GM12878 (cell line): ENCODE data around the gene ACSL3. TPM values are rescaled to one million over a fixed set of nuclear protein-coding genes. Genes with fewer than 3 reads are reported as not detected.
A peak's percentile ranks its signal among the peaks of the same experiment; 100 is the strongest.

Experiments
- ATAC-seq: fragments of 200-7000 bp; cut with Tn5 transposase; 3 replicates; pipeline ENCODE4 v1.9.1; 2020; ENCODE audit warnings: mild to moderate bottlenecking, moderate library complexity
- BruUV-seq: library from RNA; stranded (reverse); fragments of 400-500 nt; replicated peaks from 2 replicates; lab custom pipeline; 2021; lab: Mats Ljungman, UMichigan
- CTCF ChIA-PET: fragments of 300-600 bp; sonication (Branson Sonifier 250); formaldehyde crosslinking; extraction: SDS; loops from one replicate; lab custom pipeline; 2021; ENCODE audit warnings: inconsistent platforms; lab: Yijun Ruan, JAX
- POLR2A ChIA-PET: fragments of 350-600 bp; formaldehyde crosslinking; extraction: SDS; loops from one replicate; lab custom pipeline; 2021; ENCODE audit warnings: inconsistent platforms; lab: Charles Lee
- RAD21 ChIA-PET: fragments of 300-600 bp; sonication (Branson Sonifier 250); formaldehyde crosslinking; loops from one replicate; lab custom pipeline; 2023; ENCODE audit warnings: antibody characterized with exemption; ENCODE audit not compliant: unreplicated experiment; lab: Charles Lee
- SMC1A ChIA-PET: fragments of 300-600 bp; sonication (Branson Sonifier 250); formaldehyde crosslinking; loops from one replicate; lab custom pipeline; 2023; ENCODE audit not compliant: unreplicated experiment, uncharacterized antibody; lab: Charles Lee
- DNase-seq: peaks from one replicate; pipeline ENCODE4 v3.0.0-alpha.2; 2011; ENCODE audit warnings: low read depth, low spot score
- FAIRE-seq: peaks from 3 replicates; lab custom pipeline; 2011; peaks lifted over from hg19 to GRCh38; lab: Jason Lieb, UNC
- H2AFZ ChIP-seq: 2 replicates; pipeline ENCODE4 v1.6.0; 2011; ENCODE audit warnings: low read depth, low read length, control low read depth; ENCODE audit not compliant: control insufficient read depth
- H3K27ac ChIP-seq: 2 replicates; pipeline ENCODE4 v1.5.1; 2011; ENCODE audit warnings: control low read depth; ENCODE audit not compliant: control insufficient read depth, insufficient read depth
- H3K27me3 ChIP-seq, 2 experiments: replicated peaks in 1 of 2; 2 replicates each; pipeline versions ENCODE4 v1.6.0 to v1.6.1; 2011; ENCODE audit warnings: low read length in 1 of 2; ENCODE audit not compliant: control insufficient read depth in 2 of 2, insufficient read depth in 2 of 2
- H3K36me3 ChIP-seq, 2 experiments: 2 replicates each; pipeline ENCODE4 v1.5.1; 2011; ENCODE audit warnings: low read length in 1 of 2; ENCODE audit not compliant: control insufficient read depth in 2 of 2, insufficient read depth in 2 of 2
- H3K4me1 ChIP-seq: 2 replicates; pipeline ENCODE4 v1.6.1; 2011; ENCODE audit warnings: mild to moderate bottlenecking, low read length, moderate library complexity, mixed read lengths; ENCODE audit not compliant: control insufficient read depth, insufficient read depth
- H3K4me2 ChIP-seq: 2 replicates; pipeline ENCODE4 v1.6.0; 2011; ENCODE audit warnings: control low read depth; ENCODE audit not compliant: control insufficient read depth, insufficient read depth
- H3K4me3 ChIP-seq: fragments of 200-600 bp; sonication (generic); 2 replicates; pipeline ENCODE4 v1.5.1; 2016
- H3K79me2 ChIP-seq: 2 replicates; pipeline ENCODE4 v1.6.0; 2011; ENCODE audit warnings: low read length; ENCODE audit not compliant: control insufficient read depth, insufficient read depth
- H3K9ac ChIP-seq: 2 replicates; pipeline ENCODE4 v1.8.0; 2011; ENCODE audit warnings: low read length, control low read depth, mixed read lengths; ENCODE audit not compliant: control insufficient read depth, insufficient read depth
- H3K9me3 ChIP-seq: replicated peaks from 3 replicates; pipeline ENCODE4 v1.5.1; 2011; ENCODE audit warnings: mild to moderate bottlenecking, low read length; ENCODE audit not compliant: control insufficient read depth, insufficient read depth
- H4K20me1 ChIP-seq: 2 replicates; pipeline ENCODE4 v1.6.0; 2011; ENCODE audit not compliant: control insufficient read depth, insufficient read depth
- BACH1 ChIP-seq: fragments of 450-650 bp; IDR thresholded peaks from 2 replicates; pipeline ENCODE4 v1.6.1; 2017; ENCODE audit warnings: mild to moderate bottlenecking, borderline replicate concordance
- CHD2 ChIP-seq: IDR thresholded peaks from 2 replicates; pipeline ENCODE4 v1.6.1; 2011; ENCODE audit warnings: low read depth, low read length, improper control_type of control experiment, borderline replicate concordance
- CREB1 ChIP-seq: IDR thresholded peaks from 2 replicates; pipeline ENCODE4 v1.6.1; 2012; ENCODE audit warnings: low read depth, mild to moderate bottlenecking, inconsistent platforms
- CREM ChIP-seq: IDR thresholded peaks from 2 replicates; pipeline ENCODE4 v1.6.1; 2014; ENCODE audit warnings: antibody characterized with exemption, low read depth
- DPF2 ChIP-seq: fragments of 450-650 bp; IDR thresholded peaks from 2 replicates; pipeline ENCODE4 v1.6.1; 2017; ENCODE audit warnings: mild to moderate bottlenecking
- EZH2 ChIP-seq: IDR thresholded peaks from 2 replicates; pipeline ENCODE4 v1.6.1; 2012; ENCODE audit warnings: low read depth, mild to moderate bottlenecking, control low read depth, inconsistent platforms, low read length, borderline replicate concordance; ENCODE audit not compliant: control insufficient read depth
- IKZF1 ChIP-seq: fragments of 450-650 bp; conservative IDR thresholded peaks from 2 replicates; pipeline ENCODE4 v1.6.1; 2017; ENCODE audit warnings: antibody characterized with exemption, mild to moderate bottlenecking
- IRF4 ChIP-seq: IDR thresholded peaks from 2 replicates; pipeline ENCODE4 v1.6.1; 2011; ENCODE audit warnings: low read depth, low read length
- MEF2A ChIP-seq: IDR thresholded peaks from 2 replicates; pipeline ENCODE4 v1.6.1; 2011; ENCODE audit warnings: low read depth, mild to moderate bottlenecking, low read length, moderate library complexity; ENCODE audit not compliant: insufficient read depth
- MTA3 ChIP-seq: IDR thresholded peaks from 2 replicates; pipeline ENCODE4 v1.6.1; 2012; ENCODE audit warnings: low read length, inconsistent platforms, borderline replicate concordance
- NR2F1 ChIP-seq: fragments of 450-650 bp; conservative IDR thresholded peaks from 2 replicates; pipeline ENCODE4 v1.6.1; 2017; ENCODE audit warnings: mild to moderate bottlenecking
- POLR2AphosphoS5 ChIP-seq: IDR thresholded peaks from 2 replicates; pipeline ENCODE4 v1.6.1; 2011; ENCODE audit warnings: mild to moderate bottlenecking, low read length, inconsistent platforms
- SKIL ChIP-seq: fragments of 450-650 bp; IDR thresholded peaks from 2 replicates; pipeline ENCODE4 v1.6.1; 2017; ENCODE audit warnings: mild to moderate bottlenecking, low read depth, inconsistent platforms; ENCODE audit not compliant: poor library complexity, severe bottlenecking
- TCF7 ChIP-seq: IDR thresholded peaks from 2 replicates; pipeline ENCODE4 v1.6.1; 2014; ENCODE audit warnings: antibody characterized with exemption, borderline replicate concordance
- WGBS: methylation state at CpG from one replicate; pipeline ENCODE4 v1.1.6; 2016; ENCODE audit warnings: low lambda C conversion rate; ENCODE audit not compliant: insufficient replicate concordance, insufficient coverage; ENCODE audit errors: missing lambda C conversion rate; 5-methylcytosine and 5-hydroxymethylcytosine counted together
- in situ Hi-C: fragments of 300-500 bp; cut with MboI; formaldehyde crosslinking; loops from 9 replicates; pipeline ENCODE4 v1.14.3; 2018; ENCODE audit warnings: mixed read lengths
- intact Hi-C: fragments of 100-400 bp; cut with micrococcal nuclease; formaldehyde crosslinking; loops from one replicate; pipeline ENCODE4 v1.14.2; 2022; ENCODE audit not compliant: unreplicated experiment
- polyA plus RNA-seq, 11 experiments: library from polyadenylated mRNA; depleted of rRNA in 4 of 11; unstranded in 6 of 11; stranded (reverse) in 5 of 11; fragments of >200 nt; fragmentation: Nextera tagmentation in 4 of 11; fragmentation: Illumina TruSeq in 1 of 11; extraction: Ambion mirVana in 4 of 11; extraction: Trizol in 1 of 11; gene quantifications; 1 replicate in 1 of 11; 2 replicates in 10 of 11; pipeline versions ENCODE4 v1.2.1 to v1.2.3, GENCODE V29; 2011 to 2016; ENCODE audit warnings: inconsistent platforms in 2 of 11, missing spikeins in 2 of 11, low read depth in 1 of 11
- total RNA-seq, 4 experiments: library from RNA; depleted of rRNA in 3 of 4; stranded (reverse); fragments of >200 nt in 3 of 4; fragmentation: Illumina TruSeq in 1 of 4; extraction: Trizol in 1 of 4; gene quantifications; 2 replicates each; pipeline versions ENCODE4 v1.2.1 to v1.2.3, GENCODE V29; 2013 to 2021
- TF ChIP-seq, protein P1 (sequence below): fragments of 450-650 bp; IDR thresholded peaks from 2 replicates; pipeline ENCODE4 v1.6.1; 2016; ENCODE audit warnings: mild to moderate bottlenecking
- TF ChIP-seq, protein P2 (sequence below): fragments of 150-350 bp; IDR thresholded peaks from 2 replicates; pipeline ENCODE4 v1.6.1; 2014; ENCODE audit warnings: mild to moderate bottlenecking, low read depth, low read length

ACSL3 gene
- total and polyA plus RNA-seq, 10 of the 15 experiments (the other 5 are each of a cell fraction or from before 2014, with no cell fraction given): 15.6 to 83.9 (median 56.7) TPM

GRCh38 chr2:222859786-222860612, 837 bp upstream of the ACSL3 start (continued):
- TF ChIP-seq TCF7 (no peak), MTA3 (no peak), MEF2A (no peak), CHD2 (no peak), CREM (no peak)
- TF ChIP-seq, protein P1, sequence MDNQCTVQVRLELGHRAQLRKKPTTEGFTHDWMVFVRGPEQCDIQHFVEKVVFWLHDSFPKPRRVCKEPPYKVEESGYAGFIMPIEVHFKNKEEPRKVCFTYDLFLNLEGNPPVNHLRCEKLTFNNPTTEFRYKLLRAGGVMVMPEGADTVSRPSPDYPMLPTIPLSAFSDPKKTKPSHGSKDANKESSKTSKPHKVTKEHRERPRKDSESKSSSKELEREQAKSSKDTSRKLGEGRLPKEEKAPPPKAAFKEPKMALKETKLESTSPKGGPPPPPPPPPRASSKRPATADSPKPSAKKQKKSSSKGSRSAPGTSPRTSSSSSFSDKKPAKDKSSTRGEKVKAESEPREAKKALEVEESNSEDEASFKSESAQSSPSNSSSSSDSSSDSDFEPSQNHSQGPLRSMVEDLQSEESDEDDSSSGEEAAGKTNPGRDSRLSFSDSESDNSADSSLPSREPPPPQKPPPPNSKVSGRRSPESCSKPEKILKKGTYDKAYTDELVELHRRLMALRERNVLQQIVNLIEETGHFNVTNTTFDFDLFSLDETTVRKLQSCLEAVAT: no peak

GRCh38 chr2:222861411-222862105, 722 bp downstream of the ACSL3 start:
- peak; percentile 46 for ATAC-seq
- H3K4me3 ChIP-seq: peak overlapping the region; percentile 67
- ChIA-PET RAD21 (interaction anchor here (0.9 to 5.1 kb wide), 9 partner anchors 25 to 436 kb away, joined by 3 to 42 read pairs (median 5); no protein-coding TSS in a partner anchor), CTCF (interaction anchor here (0.7 to 3.2 kb wide), 14 partner anchors 15 to 207 kb away, joined by 3 to 31 read pairs (median 5); no protein-coding TSS in a partner anchor), SMC1A (interaction anchor here (0.7 to 4.7 kb wide), 21 partner anchors 8 to 156 kb away, joined by 3 to 29 read pairs (median 4); no protein-coding TSS in a partner anchor), POLR2A (interaction anchor here (0.7 to 5.7 kb wide), 3 partner anchors 9 to 51 kb away, joined by 3 to 30 read pairs (median 5); no protein-coding TSS in a partner anchor)
- H3K9me3 ChIP-seq: no peaks in the 10 kb centered on the region
- H3K27me3 ChIP-seq: no peaks in the 10 kb centered on the region
- peak overlapping the region; percentile 81 for H2AFZ ChIP-seq
- no peak for DNase-seq
- H3K4me2 ChIP-seq: peak overlapping the region; percentile 38
- H3K79me2 ChIP-seq: peaks cover 56% of the 10 kb centered on the region
- no peaks in the 10 kb centered on the region for H4K20me1 ChIP-seq
- peaks cover 6% of the 10 kb centered on the region for H3K4me1 ChIP-seq
- no peaks in the 10 kb centered on the region for H3K36me3 ChIP-seq
- intact Hi-C loops: loop anchor here (2.0 kb wide), 1 partner anchor 51 kb away; no protein-coding TSS in a partner anchor
- no peak for FAIRE-seq
- in situ Hi-C loops: no loop called here
- 2% methylated on average over 40 of the region's 42 CpGs for WGBS
- BruUV-seq: no TSS peak
- H3K9ac ChIP-seq: peak overlapping the region; percentile 80
- H3K27ac ChIP-seq: peak overlapping the region; percentile 74
- TF ChIP-seq BACH1: peak; percentile 82
- TF ChIP-seq IRF4: no peak
- no peak for TF ChIP-seq POLR2AphosphoS5
- TF ChIP-seq, protein P2, sequence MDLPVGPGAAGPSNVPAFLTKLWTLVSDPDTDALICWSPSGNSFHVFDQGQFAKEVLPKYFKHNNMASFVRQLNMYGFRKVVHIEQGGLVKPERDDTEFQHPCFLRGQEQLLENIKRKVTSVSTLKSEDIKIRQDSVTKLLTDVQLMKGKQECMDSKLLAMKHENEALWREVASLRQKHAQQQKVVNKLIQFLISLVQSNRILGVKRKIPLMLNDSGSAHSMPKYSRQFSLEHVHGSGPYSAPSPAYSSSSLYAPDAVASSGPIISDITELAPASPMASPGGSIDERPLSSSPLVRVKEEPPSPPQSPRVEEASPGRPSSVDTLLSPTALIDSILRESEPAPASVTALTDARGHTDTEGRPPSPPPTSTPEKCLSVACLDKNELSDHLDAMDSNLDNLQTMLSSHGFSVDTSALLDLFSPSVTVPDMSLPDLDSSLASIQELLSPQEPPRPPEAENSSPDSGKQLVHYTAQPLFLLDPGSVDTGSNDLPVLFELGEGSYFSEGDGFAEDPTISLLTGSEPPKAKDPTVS: no peak
- peak; percentile 2 for TF ChIP-seq IKZF1
- TF ChIP-seq NR2F1: 0 out of 2 replicates have a peak, but pooled peaks have one; percentile 13
- no peak for TF ChIP-seq CREB1
- TF ChIP-seq SKIL: no peak
- TF ChIP-seq DPF2: 0 out of 2 replicates have a peak, but pooled peaks have one; percentile 65
- TF ChIP-seq EZH2: no peak
